ENCODE data around the gene STX11. TPM values are rescaled to one million over a fixed set of nuclear protein-coding genes. Genes with fewer than 3 reads are reported as not detected.

Gene STX11
- total RNA-seq, 1 experiment from 2014 or later: 0.17 TPM

DNA sequence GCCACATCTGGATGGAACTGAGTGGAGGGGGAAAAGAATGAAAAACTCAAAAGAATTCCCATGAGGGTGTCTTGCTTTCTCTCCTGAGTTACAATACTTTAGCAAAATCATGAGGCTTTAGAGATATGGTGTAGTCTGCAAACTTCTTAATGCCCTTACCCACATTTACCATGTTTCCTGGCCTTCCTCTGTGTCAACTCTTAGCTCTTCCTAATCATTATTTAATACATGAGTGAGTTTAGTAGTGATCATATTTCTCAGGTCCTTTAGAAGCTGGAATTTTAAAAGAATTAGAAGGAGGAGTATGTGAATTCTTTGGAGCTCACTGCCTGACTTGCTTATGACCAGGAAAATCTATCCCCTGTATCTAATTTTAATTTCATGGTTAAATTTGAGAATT lies 39.0 kb downstream of the STX11 start:
- ATAC-seq (no peak), DNase-seq (ENCODE audit: low spot score) (no peak)
- TF ChIP-seq, protein P1, sequence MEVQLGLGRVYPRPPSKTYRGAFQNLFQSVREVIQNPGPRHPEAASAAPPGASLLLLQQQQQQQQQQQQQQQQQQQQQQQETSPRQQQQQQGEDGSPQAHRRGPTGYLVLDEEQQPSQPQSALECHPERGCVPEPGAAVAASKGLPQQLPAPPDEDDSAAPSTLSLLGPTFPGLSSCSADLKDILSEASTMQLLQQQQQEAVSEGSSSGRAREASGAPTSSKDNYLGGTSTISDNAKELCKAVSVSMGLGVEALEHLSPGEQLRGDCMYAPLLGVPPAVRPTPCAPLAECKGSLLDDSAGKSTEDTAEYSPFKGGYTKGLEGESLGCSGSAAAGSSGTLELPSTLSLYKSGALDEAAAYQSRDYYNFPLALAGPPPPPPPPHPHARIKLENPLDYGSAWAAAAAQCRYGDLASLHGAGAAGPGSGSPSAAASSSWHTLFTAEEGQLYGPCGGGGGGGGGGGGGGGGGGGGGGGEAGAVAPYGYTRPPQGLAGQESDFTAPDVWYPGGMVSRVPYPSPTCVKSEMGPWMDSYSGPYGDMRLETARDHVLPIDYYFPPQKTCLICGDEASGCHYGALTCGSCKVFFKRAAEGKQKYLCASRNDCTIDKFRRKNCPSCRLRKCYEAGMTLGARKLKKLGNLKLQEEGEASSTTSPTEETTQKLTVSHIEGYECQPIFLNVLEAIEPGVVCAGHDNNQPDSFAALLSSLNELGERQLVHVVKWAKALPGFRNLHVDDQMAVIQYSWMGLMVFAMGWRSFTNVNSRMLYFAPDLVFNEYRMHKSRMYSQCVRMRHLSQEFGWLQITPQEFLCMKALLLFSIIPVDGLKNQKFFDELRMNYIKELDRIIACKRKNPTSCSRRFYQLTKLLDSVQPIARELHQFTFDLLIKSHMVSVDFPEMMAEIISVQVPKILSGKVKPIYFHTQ (CRISPR knock-in tag; IDR thresholded peaks at IDR 0.05): no peak
- TF ChIP-seq ZNF671 (CRISPR knock-in tag; IDR thresholded peaks at IDR 0.05) (no peak), FOXP1 (CRISPR knock-in tag; IDR thresholded peaks at IDR 0.05; ENCODE audit: borderline replicate concordance) (no peak), CBFB (CRISPR knock-in tag; IDR thresholded peaks at IDR 0.05; ENCODE audit: low read depth) (no peak), EMX1 (CRISPR knock-in tag; IDR thresholded peaks at IDR 0.05) (no peak), ZNF138 (CRISPR knock-in tag; conservative IDR thresholded peaks at IDR 0.05) (no peak), JUN (CRISPR knock-in tag; IDR thresholded peaks at IDR 0.05) (no peak), NFYB (CRISPR knock-in tag; conservative IDR thresholded peaks at IDR 0.05; ENCODE audit: low read depth) (no peak), ZBTB21 (CRISPR knock-in tag; IDR thresholded peaks at IDR 0.05; ENCODE audit: borderline replicate concordance) (no peak), HMGA2 (CRISPR knock-in tag; IDR thresholded peaks at IDR 0.05) (no peak), ATF1 (CRISPR knock-in tag; IDR thresholded peaks at IDR 0.05) (no peak), TP53 (CRISPR knock-in tag; IDR thresholded peaks at IDR 0.05) (no peak)
- TF ChIP-seq, protein P2, sequence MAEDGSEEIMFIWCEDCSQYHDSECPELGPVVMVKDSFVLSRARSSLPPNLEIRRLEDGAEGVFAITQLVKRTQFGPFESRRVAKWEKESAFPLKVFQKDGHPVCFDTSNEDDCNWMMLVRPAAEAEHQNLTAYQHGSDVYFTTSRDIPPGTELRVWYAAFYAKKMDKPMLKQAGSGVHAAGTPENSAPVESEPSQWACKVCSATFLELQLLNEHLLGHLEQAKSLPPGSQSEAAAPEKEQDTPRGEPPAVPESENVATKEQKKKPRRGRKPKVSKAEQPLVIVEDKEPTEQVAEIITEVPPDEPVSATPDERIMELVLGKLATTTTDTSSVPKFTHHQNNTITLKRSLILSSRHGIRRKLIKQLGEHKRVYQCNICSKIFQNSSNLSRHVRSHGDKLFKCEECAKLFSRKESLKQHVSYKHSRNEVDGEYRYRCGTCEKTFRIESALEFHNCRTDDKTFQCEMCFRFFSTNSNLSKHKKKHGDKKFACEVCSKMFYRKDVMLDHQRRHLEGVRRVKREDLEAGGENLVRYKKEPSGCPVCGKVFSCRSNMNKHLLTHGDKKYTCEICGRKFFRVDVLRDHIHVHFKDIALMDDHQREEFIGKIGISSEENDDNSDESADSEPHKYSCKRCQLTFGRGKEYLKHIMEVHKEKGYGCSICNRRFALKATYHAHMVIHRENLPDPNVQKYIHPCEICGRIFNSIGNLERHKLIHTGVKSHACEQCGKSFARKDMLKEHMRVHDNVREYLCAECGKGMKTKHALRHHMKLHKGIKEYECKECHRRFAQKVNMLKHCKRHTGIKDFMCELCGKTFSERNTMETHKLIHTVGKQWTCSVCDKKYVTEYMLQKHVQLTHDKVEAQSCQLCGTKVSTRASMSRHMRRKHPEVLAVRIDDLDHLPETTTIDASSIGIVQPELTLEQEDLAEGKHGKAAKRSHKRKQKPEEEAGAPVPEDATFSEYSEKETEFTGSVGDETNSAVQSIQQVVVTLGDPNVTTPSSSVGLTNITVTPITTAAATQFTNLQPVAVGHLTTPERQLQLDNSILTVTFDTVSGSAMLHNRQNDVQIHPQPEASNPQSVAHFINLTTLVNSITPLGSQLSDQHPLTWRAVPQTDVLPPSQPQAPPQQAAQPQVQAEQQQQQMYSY (CRISPR knock-in tag; IDR thresholded peaks at IDR 0.05): no peak
- TF ChIP-seq, protein P3, sequence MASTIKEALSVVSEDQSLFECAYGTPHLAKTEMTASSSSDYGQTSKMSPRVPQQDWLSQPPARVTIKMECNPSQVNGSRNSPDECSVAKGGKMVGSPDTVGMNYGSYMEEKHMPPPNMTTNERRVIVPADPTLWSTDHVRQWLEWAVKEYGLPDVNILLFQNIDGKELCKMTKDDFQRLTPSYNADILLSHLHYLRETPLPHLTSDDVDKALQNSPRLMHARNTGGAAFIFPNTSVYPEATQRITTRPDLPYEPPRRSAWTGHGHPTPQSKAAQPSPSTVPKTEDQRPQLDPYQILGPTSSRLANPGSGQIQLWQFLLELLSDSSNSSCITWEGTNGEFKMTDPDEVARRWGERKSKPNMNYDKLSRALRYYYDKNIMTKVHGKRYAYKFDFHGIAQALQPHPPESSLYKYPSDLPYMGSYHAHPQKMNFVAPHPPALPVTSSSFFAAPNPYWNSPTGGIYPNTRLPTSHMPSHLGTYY (CRISPR knock-in tag; IDR thresholded peaks at IDR 0.05): no peak
- TF ChIP-seq, protein P4, sequence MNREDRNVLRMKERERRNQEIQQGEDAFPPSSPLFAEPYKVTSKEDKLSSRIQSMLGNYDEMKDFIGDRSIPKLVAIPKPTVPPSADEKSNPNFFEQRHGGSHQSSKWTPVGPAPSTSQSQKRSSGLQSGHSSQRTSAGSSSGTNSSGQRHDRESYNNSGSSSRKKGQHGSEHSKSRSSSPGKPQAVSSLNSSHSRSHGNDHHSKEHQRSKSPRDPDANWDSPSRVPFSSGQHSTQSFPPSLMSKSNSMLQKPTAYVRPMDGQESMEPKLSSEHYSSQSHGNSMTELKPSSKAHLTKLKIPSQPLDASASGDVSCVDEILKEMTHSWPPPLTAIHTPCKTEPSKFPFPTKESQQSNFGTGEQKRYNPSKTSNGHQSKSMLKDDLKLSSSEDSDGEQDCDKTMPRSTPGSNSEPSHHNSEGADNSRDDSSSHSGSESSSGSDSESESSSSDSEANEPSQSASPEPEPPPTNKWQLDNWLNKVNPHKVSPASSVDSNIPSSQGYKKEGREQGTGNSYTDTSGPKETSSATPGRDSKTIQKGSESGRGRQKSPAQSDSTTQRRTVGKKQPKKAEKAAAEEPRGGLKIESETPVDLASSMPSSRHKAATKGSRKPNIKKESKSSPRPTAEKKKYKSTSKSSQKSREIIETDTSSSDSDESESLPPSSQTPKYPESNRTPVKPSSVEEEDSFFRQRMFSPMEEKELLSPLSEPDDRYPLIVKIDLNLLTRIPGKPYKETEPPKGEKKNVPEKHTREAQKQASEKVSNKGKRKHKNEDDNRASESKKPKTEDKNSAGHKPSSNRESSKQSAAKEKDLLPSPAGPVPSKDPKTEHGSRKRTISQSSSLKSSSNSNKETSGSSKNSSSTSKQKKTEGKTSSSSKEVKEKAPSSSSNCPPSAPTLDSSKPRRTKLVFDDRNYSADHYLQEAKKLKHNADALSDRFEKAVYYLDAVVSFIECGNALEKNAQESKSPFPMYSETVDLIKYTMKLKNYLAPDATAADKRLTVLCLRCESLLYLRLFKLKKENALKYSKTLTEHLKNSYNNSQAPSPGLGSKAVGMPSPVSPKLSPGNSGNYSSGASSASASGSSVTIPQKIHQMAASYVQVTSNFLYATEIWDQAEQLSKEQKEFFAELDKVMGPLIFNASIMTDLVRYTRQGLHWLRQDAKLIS (CRISPR knock-in tag; IDR thresholded peaks at IDR 0.05; ENCODE audit: borderline replicate concordance): no peak
- TF ChIP-seq, protein P5, sequence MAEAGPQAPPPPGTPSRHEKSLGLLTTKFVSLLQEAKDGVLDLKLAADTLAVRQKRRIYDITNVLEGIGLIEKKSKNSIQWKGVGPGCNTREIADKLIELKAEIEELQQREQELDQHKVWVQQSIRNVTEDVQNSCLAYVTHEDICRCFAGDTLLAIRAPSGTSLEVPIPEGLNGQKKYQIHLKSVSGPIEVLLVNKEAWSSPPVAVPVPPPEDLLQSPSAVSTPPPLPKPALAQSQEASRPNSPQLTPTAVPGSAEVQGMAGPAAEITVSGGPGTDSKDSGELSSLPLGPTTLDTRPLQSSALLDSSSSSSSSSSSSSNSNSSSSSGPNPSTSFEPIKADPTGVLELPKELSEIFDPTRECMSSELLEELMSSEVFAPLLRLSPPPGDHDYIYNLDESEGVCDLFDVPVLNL (CRISPR knock-in tag; IDR thresholded peaks at IDR 0.05; ENCODE audit: borderline replicate concordance, low read depth): no peak
- TF ChIP-seq, protein P6, sequence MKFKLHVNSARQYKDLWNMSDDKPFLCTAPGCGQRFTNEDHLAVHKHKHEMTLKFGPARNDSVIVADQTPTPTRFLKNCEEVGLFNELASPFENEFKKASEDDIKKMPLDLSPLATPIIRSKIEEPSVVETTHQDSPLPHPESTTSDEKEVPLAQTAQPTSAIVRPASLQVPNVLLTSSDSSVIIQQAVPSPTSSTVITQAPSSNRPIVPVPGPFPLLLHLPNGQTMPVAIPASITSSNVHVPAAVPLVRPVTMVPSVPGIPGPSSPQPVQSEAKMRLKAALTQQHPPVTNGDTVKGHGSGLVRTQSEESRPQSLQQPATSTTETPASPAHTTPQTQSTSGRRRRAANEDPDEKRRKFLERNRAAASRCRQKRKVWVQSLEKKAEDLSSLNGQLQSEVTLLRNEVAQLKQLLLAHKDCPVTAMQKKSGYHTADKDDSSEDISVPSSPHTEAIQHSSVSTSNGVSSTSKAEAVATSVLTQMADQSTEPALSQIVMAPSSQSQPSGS (CRISPR knock-in tag; IDR thresholded peaks at IDR 0.05; ENCODE audit: borderline replicate concordance, low read depth): no peak
- TF ChIP-seq, protein P7, sequence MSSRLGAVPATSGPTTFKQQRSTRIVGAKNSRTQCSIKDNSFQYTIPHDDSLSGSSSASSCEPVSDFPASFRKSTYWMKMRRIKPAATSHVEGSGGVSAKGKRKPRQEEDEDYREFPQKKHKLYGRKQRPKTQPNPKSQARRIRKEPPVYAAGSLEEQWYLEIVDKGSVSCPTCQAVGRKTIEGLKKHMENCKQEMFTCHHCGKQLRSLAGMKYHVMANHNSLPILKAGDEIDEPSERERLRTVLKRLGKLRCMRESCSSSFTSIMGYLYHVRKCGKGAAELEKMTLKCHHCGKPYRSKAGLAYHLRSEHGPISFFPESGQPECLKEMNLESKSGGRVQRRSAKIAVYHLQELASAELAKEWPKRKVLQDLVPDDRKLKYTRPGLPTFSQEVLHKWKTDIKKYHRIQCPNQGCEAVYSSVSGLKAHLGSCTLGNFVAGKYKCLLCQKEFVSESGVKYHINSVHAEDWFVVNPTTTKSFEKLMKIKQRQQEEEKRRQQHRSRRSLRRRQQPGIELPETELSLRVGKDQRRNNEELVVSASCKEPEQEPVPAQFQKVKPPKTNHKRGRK (CRISPR knock-in tag; IDR thresholded peaks at IDR 0.05; ENCODE audit: borderline replicate concordance): no peak
- peaks cover 6% of the 10 kb centered on the region for H3K4me1 Mint-ChIP-seq
- H3K9me3 Mint-ChIP-seq: no peaks in the 10 kb centered on the region
- H3K4me3 Mint-ChIP-seq: no peak overlapping the region
- ChIA-PET CTCF (no interaction called here), POLR2A (no interaction called here)
- H3K27ac Mint-ChIP-seq: no peak overlapping the region
- no peaks in the 10 kb centered on the region for H3K36me3 Mint-ChIP-seq
- no peaks in the 10 kb centered on the region; the same call in 1 of the 2 replicates for H3K27me3 Mint-ChIP-seq (ENCODE audit: low read depth)
